Measurements from ENCODE around the gene SOWAHC. TPM values are rescaled to one million over a fixed set of nuclear protein-coding genes. Genes with fewer than 3 reads are reported as not detected.

Gene SOWAHC
- total RNA-seq, 4 donors from 2014 or later, result 8.3 to 24.2 (median 17.2) TPM

GRCh38 chr2:109601783-109602182, 12.4 kb upstream of the SOWAHC start:
- no peak for DNase-seq
- H3K36me3 ChIP-seq, result no peaks in the 10 kb centered on the region
- H3K27ac ChIP-seq, result no peak overlapping the region
- no peaks in the 10 kb centered on the region for H3K27me3 ChIP-seq
- no peak overlapping the region for H3K4me3 ChIP-seq
- H3K4me1 ChIP-seq, result no peaks in the 10 kb centered on the region
- H3K9me3 ChIP-seq, result no peaks in the 10 kb centered on the region
- TF ChIP-seq CTCF (IDR thresholded peaks at IDR 0.05), result no peak
- no peak for TF ChIP-seq POLR2A (IDR thresholded peaks at IDR 0.05)

GRCh38 chr2:109602617-109603188, 11.5 kb upstream of the SOWAHC start:
- no peak for DNase-seq
- Histone ChIP-seq H3K4me1 (no peaks in the 10 kb centered on the region), H3K27ac (no peak overlapping the region), H3K27me3 (no peaks in the 10 kb centered on the region), H3K36me3 (no peaks in the 10 kb centered on the region), H3K4me3 (no peak overlapping the region), H3K9me3 (no peaks in the 10 kb centered on the region)
- TF ChIP-seq POLR2A (IDR thresholded peaks at IDR 0.05) (no peak), CTCF (IDR thresholded peaks at IDR 0.05) (no peak)

- TF ChIP-seq POLR2A (IDR thresholded peaks at IDR 0.05) (no peak), CTCF (IDR thresholded peaks at IDR 0.05) (no peak)
- DNase-seq, result peak in 1 of 3 donors; percentile 68
- Histone ChIP-seq H3K27ac (peak overlapping the region in 1 of 4 donors; percentile 23), H3K4me3 (no peak overlapping the region), H3K4me1 (peaks cover 0 to 3% (median 0%) of the 10 kb centered on the region in 4 donors), H3K27me3 (no peaks in the 10 kb centered on the region), H3K36me3 (no peaks in the 10 kb centered on the region), H3K9me3 (no peaks in the 10 kb centered on the region)
Measured at GRCh38 chr2:109604597-109604996, 9.6 kb upstream of the SOWAHC start.

- no peak for DNase-seq
- H3K9me3 ChIP-seq, result no peaks in the 10 kb centered on the region
- no peak overlapping the region for H3K27ac ChIP-seq
- no peaks in the 10 kb centered on the region for H3K36me3 ChIP-seq
- peaks cover 0 to 15% (median 0%) of the 10 kb centered on the region in 4 donors for H3K4me1 ChIP-seq
- no peaks in the 10 kb centered on the region for H3K27me3 ChIP-seq
- H3K4me3 ChIP-seq, result no peak overlapping the region
- TF ChIP-seq POLR2A (IDR thresholded peaks at IDR 0.05), result no peak
- TF ChIP-seq CTCF (IDR thresholded peaks at IDR 0.05), result peak in 1 of 6 experiments; percentile 6
Measured at GRCh38 chr2:109607766-109608165, 6.4 kb upstream of the SOWAHC start.

GRCh38 chr2:109609352-109610024, 4.7 kb upstream of the SOWAHC start:
- no peaks in the 10 kb centered on the region for H3K36me3 ChIP-seq
- peaks cover 0 to 15% (median 1%) of the 10 kb centered on the region in 4 donors for H3K4me1 ChIP-seq
- DNase-seq, result no peak
- peak overlapping the region in 1 of 4 donors; percentile 44 for H3K27ac ChIP-seq
- TF ChIP-seq CTCF (IDR thresholded peaks at IDR 0.05) (no peak), POLR2A (IDR thresholded peaks at IDR 0.05) (no peak)
- no peaks in the 10 kb centered on the region for H3K27me3 ChIP-seq
- H3K4me3 ChIP-seq, result no peak overlapping the region
- H3K9me3 ChIP-seq, result no peaks in the 10 kb centered on the region

Measured in Peyer's patch (tissue), 4 donors.